A549 (cell line): ENCODE data around the gene TXN2.
"Not testable (repeated sequence)": the region's sequence is repeated elsewhere in the genome, so short reads cannot be mapped to it uniquely, and the experiment has no call there.

Source experiments
- CBX8 ChIP-seq: fragments of 200-600 bp; sonication (generic); IDR thresholded peaks from 2 replicates; pipeline ENCODE4 v1.6.1; 2016
- EP300 ChIP-seq, 2 experiments: fragments of >200 bp; sonication (Bioruptor Twin); formaldehyde crosslinking; IDR thresholded peaks; 2 replicates in 1 of 2; 3 replicates in 1 of 2; pipeline ENCODE4 v1.6.1; 2016 to 2017
- NPAS2 ChIP-seq: fragments of 250-450 bp; sonication (Bioruptor Pico); IDR thresholded peaks from 2 replicates; pipeline ENCODE4 v1.8.0; 2022; ENCODE audit warnings: mild to moderate bottlenecking, moderate library complexity, borderline replicate concordance
- POLR2AphosphoS2 ChIP-seq: conservative IDR thresholded peaks from 2 replicates; pipeline ENCODE4 v1.6.1; 2012; ENCODE audit warnings: low read length, improper control_type of control experiment, inconsistent platforms
- TF ChIP-seq, protein P1 (sequence below): fragments of >200 bp; sonication (Bioruptor Twin); formaldehyde crosslinking; IDR thresholded peaks from 3 replicates; pipeline ENCODE4 v1.5.1; 2016

DNA sequence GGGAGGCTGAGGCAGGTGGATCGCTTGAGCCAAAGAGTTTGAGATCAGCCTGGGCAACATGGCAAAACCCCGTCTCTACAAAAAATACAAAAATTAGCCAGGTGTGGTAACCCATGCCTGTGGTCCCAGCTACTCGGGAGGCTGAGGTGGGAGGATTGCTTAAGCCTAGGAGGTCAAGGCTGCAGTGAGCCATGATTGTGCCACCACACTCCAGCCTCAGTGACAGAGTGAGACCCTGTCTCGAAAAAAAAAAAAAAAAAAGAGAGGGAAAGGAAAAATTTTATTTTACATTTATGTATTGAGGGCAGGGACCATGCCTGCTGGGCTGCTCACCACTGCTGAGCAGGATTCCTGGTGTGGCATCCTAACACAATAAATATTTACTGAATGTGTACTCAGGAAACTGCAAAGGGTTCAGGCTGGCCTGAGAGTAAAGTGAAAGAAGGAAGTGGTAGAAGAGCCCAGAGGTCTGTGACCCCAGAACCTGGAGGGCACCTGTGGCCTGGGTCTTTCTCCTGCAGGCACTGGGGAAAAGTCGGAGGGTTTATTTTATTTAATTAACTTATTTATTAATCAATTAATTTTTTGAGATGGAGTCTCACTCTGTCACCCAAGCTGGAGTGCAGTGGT lies 28.3 kb downstream of the TXN2 start:
- TF ChIP-seq NPAS2 (CRISPR knock-in tag); CBX8; EP300 (IDR thresholded peaks at IDR 0.05); POLR2AphosphoS2: not testable (repeated sequence)
- TF ChIP-seq, protein P1, sequence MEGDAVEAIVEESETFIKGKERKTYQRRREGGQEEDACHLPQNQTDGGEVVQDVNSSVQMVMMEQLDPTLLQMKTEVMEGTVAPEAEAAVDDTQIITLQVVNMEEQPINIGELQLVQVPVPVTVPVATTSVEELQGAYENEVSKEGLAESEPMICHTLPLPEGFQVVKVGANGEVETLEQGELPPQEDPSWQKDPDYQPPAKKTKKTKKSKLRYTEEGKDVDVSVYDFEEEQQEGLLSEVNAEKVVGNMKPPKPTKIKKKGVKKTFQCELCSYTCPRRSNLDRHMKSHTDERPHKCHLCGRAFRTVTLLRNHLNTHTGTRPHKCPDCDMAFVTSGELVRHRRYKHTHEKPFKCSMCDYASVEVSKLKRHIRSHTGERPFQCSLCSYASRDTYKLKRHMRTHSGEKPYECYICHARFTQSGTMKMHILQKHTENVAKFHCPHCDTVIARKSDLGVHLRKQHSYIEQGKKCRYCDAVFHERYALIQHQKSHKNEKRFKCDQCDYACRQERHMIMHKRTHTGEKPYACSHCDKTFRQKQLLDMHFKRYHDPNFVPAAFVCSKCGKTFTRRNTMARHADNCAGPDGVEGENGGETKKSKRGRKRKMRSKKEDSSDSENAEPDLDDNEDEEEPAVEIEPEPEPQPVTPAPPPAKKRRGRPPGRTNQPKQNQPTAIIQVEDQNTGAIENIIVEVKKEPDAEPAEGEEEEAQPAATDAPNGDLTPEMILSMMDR = not testable (repeated sequence)
